H1 (cell line): Measurements from ENCODE around the gene VWA1. TPM values are rescaled to one million over a fixed set of nuclear protein-coding genes. Genes with fewer than 3 reads are reported as not detected.

Experiments used
- CTCF ChIA-PET: fragments of 300-600 bp; sonication (Branson Sonifier 250); formaldehyde crosslinking; loops from one replicate; lab custom pipeline; 2021; ENCODE audit not compliant: partially characterized antibody; lab: Charles Lee
- POLR2A ChIA-PET: fragments of 300-600 bp; sonication (Branson Sonifier 250); formaldehyde crosslinking; loops from one replicate; lab custom pipeline; 2021; ENCODE audit warnings: inconsistent platforms; ENCODE audit not compliant: partially characterized antibody; lab: Charles Lee
- DNase-seq, 2 experiments: peaks; one replicate each; pipeline versions ENCODE4 v3.0.0 to v3.0.0-alpha.2; 2010 to 2022; ENCODE audit warnings: low spot score in 2 of 2, low read depth in 1 of 2, mixed read lengths in 1 of 2
- FAIRE-seq: peaks from 2 replicates; lab custom pipeline; 2011; peaks lifted over from hg19 to GRCh38; lab: Jason Lieb, UNC
- H2AFZ ChIP-seq: 2 replicates; pipeline ENCODE4 v1.8.1; 2012; ENCODE audit warnings: low read length, inconsistent platforms
- H2AK5ac ChIP-seq: 2 replicates; pipeline ENCODE4 v1.6.1; 2013; ENCODE audit warnings: low read depth, low read length
- H2BK120ac ChIP-seq: replicated peaks from 2 replicates; pipeline ENCODE3; 2013; ENCODE audit warnings: low read depth, low read length, inconsistent platforms
- H2BK12ac ChIP-seq: 2 replicates; pipeline ENCODE4 v1.6.1; 2013; ENCODE audit warnings: low read depth, low read length
- H2BK15ac ChIP-seq: 2 replicates; pipeline ENCODE4 v1.6.1; 2013; ENCODE audit warnings: low read length
- H2BK20ac ChIP-seq: 2 replicates; pipeline ENCODE4 v1.6.1; 2013; ENCODE audit warnings: low read length
- H2BK5ac ChIP-seq: 2 replicates; pipeline ENCODE4 v1.6.1; 2013; ENCODE audit warnings: low read depth, low read length
- H3K14ac ChIP-seq: 2 replicates; pipeline ENCODE4 v1.6.1; 2013; ENCODE audit warnings: inconsistent platforms; ENCODE audit not compliant: insufficient read length
- H3K18ac ChIP-seq: 2 replicates; pipeline ENCODE4 v1.6.1; 2013; ENCODE audit warnings: low read length; ENCODE audit errors: extremely low read depth
- H3K23ac ChIP-seq: 2 replicates; pipeline ENCODE4 v1.6.1; 2013; ENCODE audit warnings: inconsistent platforms; ENCODE audit not compliant: insufficient read length
- H3K23me2 ChIP-seq: 2 replicates; pipeline ENCODE4 v1.6.1; 2013; ENCODE audit warnings: low read depth, low read length
- H3K27ac ChIP-seq: 2 replicates; pipeline ENCODE4 v1.6.1; 2011; ENCODE audit warnings: low read depth, low read length, inconsistent platforms
- H3K27me3 ChIP-seq, 4 experiments: replicated peaks in 1 of 4; 1 replicate in 1 of 4; 2 replicates in 3 of 4; pipeline versions ENCODE4 v1.6.1 to v1.8.1; 2011 to 2013; ENCODE audit warnings: low read length in 3 of 4, mild to moderate bottlenecking in 3 of 4, inconsistent platforms in 2 of 4, mixed read lengths in 2 of 4, moderate library complexity in 1 of 4; ENCODE audit not compliant: control insufficient read depth in 3 of 4, insufficient read depth in 3 of 4; ENCODE audit errors: extremely low read depth in 1 of 4
- H3K36me3 ChIP-seq, 4 experiments: 2 replicates each; pipeline versions ENCODE4 v1.6.1 to v1.8.1; 2011 to 2013; ENCODE audit warnings: mild to moderate bottlenecking in 4 of 4, low read length in 3 of 4, moderate library complexity in 2 of 4, control low read depth in 1 of 4, inconsistent platforms in 1 of 4; ENCODE audit not compliant: insufficient read depth in 4 of 4, control insufficient read depth in 2 of 4
- H3K4ac ChIP-seq: replicated peaks from 2 replicates; pipeline ENCODE3; 2013; ENCODE audit warnings: low read length, low read depth, mixed read lengths, inconsistent platforms; ENCODE audit not compliant: insufficient read length
- H3K4me1 ChIP-seq, 4 experiments: replicated peaks in 1 of 4; 1 replicate in 1 of 4; 2 replicates in 3 of 4; pipeline versions ENCODE4 v1.6.1 to v1.8.1; 2011 to 2013; ENCODE audit warnings: low read length in 3 of 4, inconsistent platforms in 2 of 4, mixed read lengths in 1 of 4; ENCODE audit not compliant: insufficient read depth in 4 of 4, control insufficient read depth in 3 of 4
- H3K4me2 ChIP-seq, 2 experiments: 2 replicates each; pipeline versions ENCODE4 v1.6.1 to v1.8.1; 2011 to 2013; ENCODE audit warnings: low read depth in 2 of 2, low read length in 2 of 2, control low read depth in 1 of 2, inconsistent platforms in 1 of 2, mild to moderate bottlenecking in 1 of 2; ENCODE audit not compliant: insufficient read depth in 1 of 2
- H3K4me3 ChIP-seq, 4 experiments: fragments of 200-600, 300-600 bp in 1 of 4; sonication (generic), shearing (Covaris generic), sonication (Bioruptor Twin) in 1 of 4; 2 replicates each; pipeline versions ENCODE4 v1.5.1 to v1.8.1; 2011 to 2016; ENCODE audit warnings: low read length in 4 of 4, low read depth in 3 of 4, control low read depth in 2 of 4, inconsistent platforms in 2 of 4, mild to moderate bottlenecking in 2 of 4, mixed read lengths in 1 of 4, moderate library complexity in 1 of 4; ENCODE audit not compliant: insufficient read depth in 2 of 4; ENCODE audit errors: extremely low read depth in 1 of 4
- H3K56ac ChIP-seq: replicated peaks from 2 replicates; pipeline ENCODE3; 2013; ENCODE audit warnings: low read depth, mild to moderate bottlenecking, mixed read lengths, low read length, inconsistent platforms; ENCODE audit not compliant: insufficient read length
- H3K79me1 ChIP-seq: 2 replicates; pipeline ENCODE4 v1.6.1; 2013; ENCODE audit warnings: low read depth, low read length, control low read depth
- H3K79me2 ChIP-seq, 2 experiments: 2 replicates each; pipeline versions ENCODE4 v1.6.1 to v1.8.1; 2012 to 2013; ENCODE audit warnings: low read length in 2 of 2, mild to moderate bottlenecking in 2 of 2, inconsistent platforms in 1 of 2; ENCODE audit not compliant: insufficient read depth in 2 of 2, control insufficient read depth in 1 of 2
- H3K9ac ChIP-seq, 4 experiments: replicated peaks in 1 of 4; 1 replicate in 1 of 4; 2 replicates in 3 of 4; pipeline versions ENCODE4 v1.6.1 to v1.8.1; 2011 to 2013; ENCODE audit warnings: low read depth in 3 of 4, low read length in 3 of 4, control low read depth in 2 of 4, mild to moderate bottlenecking in 2 of 4, moderate library complexity in 2 of 4, inconsistent platforms in 1 of 4; ENCODE audit errors: extremely low read depth in 1 of 4
- H3K9me3 ChIP-seq, 2 experiments: 2 replicates each; pipeline versions ENCODE4 v1.6.1 to v1.8.1; 2012 to 2013; ENCODE audit warnings: mild to moderate bottlenecking in 2 of 2, moderate library complexity in 2 of 2, control low read depth in 1 of 2, inconsistent platforms in 1 of 2, low read depth in 1 of 2, low read length in 1 of 2, mixed read lengths in 1 of 2; ENCODE audit not compliant: insufficient read depth in 2 of 2
- H4K20me1 ChIP-seq, 2 experiments: replicated peaks in 1 of 2; 2 replicates each; pipeline versions ENCODE3 to v1.8.1; 2011 to 2013; ENCODE audit warnings: inconsistent platforms in 2 of 2, low read length in 2 of 2, mild to moderate bottlenecking in 1 of 2; ENCODE audit not compliant: insufficient read depth in 2 of 2, control insufficient read depth in 1 of 2
- H4K5ac ChIP-seq: 2 replicates; pipeline ENCODE4 v1.6.1; 2013; ENCODE audit warnings: low read length, low read depth, mixed read lengths, inconsistent platforms; ENCODE audit not compliant: insufficient read length
- H4K8ac ChIP-seq: 2 replicates; pipeline ENCODE4 v1.8.0; 2013; ENCODE audit warnings: mild to moderate bottlenecking, moderate library complexity, low read length, inconsistent platforms; ENCODE audit not compliant: insufficient read depth; ENCODE audit errors: extremely low read depth
- H4K91ac ChIP-seq: replicated peaks from 2 replicates; pipeline ENCODE3; 2013; ENCODE audit warnings: low read length, mixed read lengths, inconsistent platforms; ENCODE audit not compliant: insufficient read length
- ASH2L ChIP-seq: fragments of 200-600, 300-600 bp; sonication (generic); IDR thresholded peaks from one replicate; pipeline ENCODE4 v1.7.1; 2017; ENCODE audit warnings: low read length
- ATF3 ChIP-seq: IDR thresholded peaks from 2 replicates; pipeline ENCODE4 v1.6.1; 2011; ENCODE audit warnings: low read depth, mild to moderate bottlenecking, low read length; ENCODE audit not compliant: insufficient read depth
- CEBPB ChIP-seq: IDR thresholded peaks from 2 replicates; pipeline ENCODE4 v1.6.1; 2012; ENCODE audit warnings: low read depth, low read length
- CHD2 ChIP-seq: IDR thresholded peaks from 2 replicates; pipeline ENCODE4 v1.6.1; 2012; ENCODE audit warnings: low read length, improper control_type of control experiment
- E2F6 ChIP-seq: IDR thresholded peaks from 2 replicates; pipeline ENCODE4 v1.6.1; 2012; ENCODE audit warnings: inconsistent platforms
- EP300 ChIP-seq, 2 experiments: IDR thresholded peaks; 1 replicate in 1 of 2; 2 replicates in 1 of 2; pipeline ENCODE4 v1.6.1; 2011 to 2012; ENCODE audit warnings: low read depth in 2 of 2, low read length in 2 of 2, mild to moderate bottlenecking in 2 of 2, borderline replicate concordance in 1 of 2, inconsistent platforms in 1 of 2, moderate library complexity in 1 of 2
- NANOG ChIP-seq: IDR thresholded peaks from 2 replicates; pipeline ENCODE4 v1.6.1; 2011; ENCODE audit warnings: low read length, low read depth, mild to moderate bottlenecking, inconsistent platforms; ENCODE audit not compliant: insufficient read depth, poor library complexity, severe bottlenecking
- SP1 ChIP-seq: IDR thresholded peaks from 2 replicates; pipeline ENCODE4 v1.6.1; 2011; ENCODE audit warnings: low read depth, low read length
- TAF1 ChIP-seq: IDR thresholded peaks from 2 replicates; pipeline ENCODE4 v1.6.1; 2011; ENCODE audit warnings: mild to moderate bottlenecking, low read depth, low read length
- TEAD4 ChIP-seq: IDR thresholded peaks from 2 replicates; pipeline ENCODE4 v1.6.1; 2012; ENCODE audit warnings: low read depth, low read length, inconsistent platforms, mixed read lengths
- WGBS, 2 experiments: shearing (Covaris generic) in 1 of 2; methylation state at CpG; one replicate each; pipeline versions ENCODE4 v1.1.6 to v1.1.7; 2013 to 2015; ENCODE audit warnings: low lambda C conversion rate in 2 of 2, mixed read lengths in 2 of 2, inconsistent platforms in 1 of 2, low coverage in 1 of 2, missing lambda C conversion rate in 1 of 2; ENCODE audit not compliant: insufficient replicate concordance in 2 of 2, insufficient coverage in 1 of 2, insufficient read length in 1 of 2; ENCODE audit errors: extremely low coverage in 1 of 2, missing lambda C conversion rate in 1 of 2; 5-methylcytosine and 5-hydroxymethylcytosine counted together
- polyA plus RNA-seq, 7 experiments: library from polyadenylated mRNA; depleted of rRNA in 3 of 7; stranded (reverse) in 5 of 7; unstranded in 2 of 7; fragments of >200 nt in 5 of 7; fragments of 200-250 nt in 2 of 7; gene quantifications; 1 replicate in 5 of 7; 2 replicates in 1 of 7; 4 replicates in 1 of 7; pipeline versions ENCODE4 v1.2.1 to v1.2.3, GENCODE V29; 2011 to 2013; ENCODE audit warnings: missing spikeins in 2 of 7, mixed read lengths in 2 of 7
- total RNA-seq: library from RNA; stranded (reverse); fragmentation: NEBNext Ultra II Directional; extraction: Animal tissue kit (Norgen Biotek cat#: 25700); gene quantifications from 2 replicates; pipeline ENCODE4 v1.2.1, GENCODE V29; 2021

The VWA1 gene
- total and polyA plus RNA-seq, 2 of the 8 experiments (the other 6 are each of a cell fraction or from before 2014, with no cell fraction given) = 16.0 to 36.6 TPM

GRCh38 chr1:1422465-1423244, 12.8 kb upstream of the VWA1 start:
- Histone ChIP-seq H3K27ac (0 out of 2 replicates have a peak overlapping the region, but pooled peaks have one; percentile 2), H4K91ac (no peak overlapping the region), H3K9me3 (no peaks in the 10 kb centered on the region), H3K79me1 (no peaks in the 10 kb centered on the region), H3K79me2 (no peaks in the 10 kb centered on the region), H3K4me2 (peak overlapping the region in 1 of 2 experiments; percentile 27; a peak in 1 of 4 replicates), H3K56ac (no peak overlapping the region), H3K36me3 (no peaks in the 10 kb centered on the region), H2BK12ac (0 out of 2 replicates have a peak overlapping the region, but pooled peaks have one; percentile 40), H3K23me2 (peaks cover 12% of the 10 kb centered on the region; the same call in 1 of the 2 replicates), H3K4me3 (no peak overlapping the region), H3K27me3 (no peaks in the 10 kb centered on the region; a peak in 2 of 7 replicates), H3K9ac (no peak overlapping the region), H2BK120ac (no peak overlapping the region), H4K5ac (no peak overlapping the region), H2BK5ac (peak overlapping the region; percentile 77), H2AK5ac (no peak overlapping the region), H2BK20ac (no peak overlapping the region; the same call in 1 of the 2 replicates), H4K8ac (no peak overlapping the region), H3K4me1 (peaks cover 0 to 41% (median 33%) of the 10 kb centered on the region in 4 experiments; a peak in 6 of 7 replicates), H2AFZ (no peak overlapping the region), H3K14ac (no peak overlapping the region), H3K18ac (no peak overlapping the region), H2BK15ac (0 out of 2 replicates have a peak overlapping the region, but pooled peaks have one; percentile 72), H3K23ac (no peak overlapping the region), H3K4ac (no peak overlapping the region), H4K20me1 (no peaks in the 10 kb centered on the region)
- ChIA-PET POLR2A (interaction anchor here (0.7 to 22.9 kb wide), 4 partner anchors 10 to 36 kb away, joined by 3 to 515 read pairs (median 30); partner anchors contain the start of genes CCNL2, MRPL20 and VWA1), CTCF (interaction anchor here (1.1 to 2.9 kb wide), 4 partner anchors 9 to 18 kb away, joined by 3 to 12 read pairs (median 5); partner anchors contain the start of gene MRPL20)
- WGBS, 2 experiments = 77% methylated on average over 29 of the region's 29 CpGs; no CpG with 5 or more reads in 1 of the 2 experiments
- DNase-seq = no peak
- peak; percentile 48 for FAIRE-seq
- TF ChIP-seq TEAD4 (peak; percentile 86), ATF3 (no peak), E2F6 (no peak), TAF1 (peak; percentile 44; the same call in 1 of the 2 replicates), CHD2 (no peak), EP300 (IDR thresholded peaks at IDR 0.05; ENCODE audit: borderline replicate concordance in 1 of 2, low read depth in 2 of 2, low read length in 2 of 2) (0 out of 3 replicates have a peak, but pooled peaks of 1 of the 2 experiments have one; percentile 46), CEBPB (no peak), NANOG (no peak), ASH2L (peak; percentile 28), SP1 (peak; percentile 53; the same call in 1 of the 2 replicates)
